A172 (cell line): Measurements from ENCODE around the gene GAS6. TPM values are rescaled to one million over a fixed set of nuclear protein-coding genes. Genes with fewer than 3 reads are reported as not detected.

ENCODE experiments used
- DNase-seq: peaks from one replicate; pipeline ENCODE4 v3.0.0-alpha.2; 2015; ENCODE audit warnings: low spot score
- total RNA-seq: library from RNA; depleted of rRNA; stranded (reverse); fragments of >200 nt; shearing (Covaris generic); gene quantifications from 2 replicates; pipeline ENCODE4 v1.2.3, GENCODE V29; 2014; rRNA removed

The GAS6 gene
- total RNA-seq, 1 experiment from 2014 or later, result 30.7 TPM

DNA sequence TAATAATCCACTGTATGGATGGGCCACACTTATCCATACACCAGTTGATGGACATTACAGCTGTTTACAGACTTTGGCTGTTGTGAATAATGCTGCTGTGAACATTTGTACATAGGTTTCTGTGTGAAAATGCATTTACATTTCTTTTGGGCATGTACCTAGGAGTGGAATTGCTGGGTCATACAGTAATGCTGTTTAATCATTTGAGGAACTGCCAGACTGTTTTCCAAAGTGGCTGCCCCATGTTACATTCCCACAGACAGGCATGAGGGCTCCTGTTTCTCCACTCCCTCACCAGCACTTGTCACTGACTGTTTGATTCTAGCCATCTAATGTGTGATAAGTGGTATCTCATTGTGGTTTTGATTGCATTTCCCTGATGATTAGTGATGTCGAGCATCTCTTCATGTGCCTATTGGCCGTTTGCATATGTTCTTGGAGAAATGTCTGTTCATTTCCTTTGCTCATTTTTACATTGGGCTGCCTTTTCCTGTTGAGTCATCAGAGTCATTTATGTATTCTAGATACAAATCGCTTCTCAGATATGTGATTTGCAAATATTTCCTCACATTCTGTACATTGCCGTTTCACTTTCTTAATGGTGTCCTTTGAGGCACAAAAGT is 92.1 kb downstream of the GAS6 start:
- DNase-seq, result peak; percentile 44

DNA sequence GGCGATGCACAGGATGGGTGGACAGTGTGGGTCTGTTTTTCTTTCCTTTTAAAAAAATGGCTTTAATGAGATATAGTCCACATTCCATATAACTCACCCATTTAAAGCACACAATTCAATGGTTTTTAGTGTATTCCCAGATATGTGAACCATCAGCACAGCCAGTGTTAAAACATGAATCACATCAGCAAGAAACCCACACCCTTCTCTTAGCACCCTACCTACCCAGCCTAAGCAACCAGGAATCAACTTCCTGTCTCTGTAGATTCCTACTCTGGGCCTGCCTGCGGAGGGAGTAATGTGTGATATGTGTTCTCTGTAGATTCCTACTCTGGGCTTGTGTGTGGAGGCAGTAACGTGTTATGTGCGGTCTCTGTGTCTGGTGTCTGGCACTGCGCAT is 92.9 kb downstream of the GAS6 start:
- DNase-seq, result no peak

Other genes with a start within 250 kb of the GAS6 start
- gene ATP4B, start 205.9 kb downstream of the GAS6 start, total RNA-seq, result not detected in 2 replicates
- not detected in 2 replicates for gene GRK1, start 196.9 kb downstream of the GAS6 start, total RNA-seq
- 1.8 and 2.3 TPM in 2 replicates for gene TMEM255B, start 104.8 kb downstream of the GAS6 start, total RNA-seq
- 0.02 and 0.12 TPM in 2 replicates for gene C13orf46, start 110.0 kb upstream of the GAS6 start, total RNA-seq